SK-N-SH (cell line): ENCODE measurements around the gene MLKL. TPM values are rescaled to one million over a fixed set of nuclear protein-coding genes. Genes with fewer than 3 reads are reported as not detected.

Source experiments
- CTCF ChIA-PET: fragments of 300-600, 350-600 bp; formaldehyde crosslinking; extraction: SDS; loops from one replicate; lab custom pipeline; 2021; lab: Yijun Ruan, JAX
- POLR2A ChIA-PET: fragments of 350-600 bp; sonication (Branson Sonifier 250); formaldehyde crosslinking; extraction: SDS; loops from one replicate; lab custom pipeline; 2020; ENCODE audit warnings: antibody characterized with exemption, inconsistent platforms; lab: Yijun Ruan, JAX
- DNase-seq: peaks from one replicate; pipeline ENCODE4 v3.0.0; 2012
- H2AFZ ChIP-seq: fragments of 200-600 bp; sonication (generic); 2 replicates; pipeline ENCODE4 v1.8.1; 2016; ENCODE audit warnings: antibody characterized with exemption, mild to moderate bottlenecking, low read depth
- H3F3A ChIP-seq: fragments of 200-600 bp; sonication (generic); replicated peaks from 2 replicates; pipeline ENCODE3; 2016; ENCODE audit warnings: antibody characterized with exemption, mild to moderate bottlenecking; ENCODE audit not compliant: insufficient read depth
- H3K27ac ChIP-seq, 2 experiments: fragments of 200-500 bp in 1 of 2; fragments of 200-600 bp in 1 of 2; sonication (Bioruptor generic) in 1 of 2; sonication (generic), shearing (Covaris generic) in 1 of 2; 2 replicates each; pipeline versions ENCODE4 v1.5.1 to v1.6.1; 2014 to 2016; ENCODE audit warnings: low read depth in 2 of 2, inconsistent platforms in 1 of 2, low read length in 1 of 2, mild to moderate bottlenecking in 1 of 2, mixed read lengths in 1 of 2
- H3K27me3 ChIP-seq: fragments of 200-600 bp; sonication (generic), shearing (Covaris generic); 2 replicates; pipeline ENCODE4 v1.6.1; 2016; ENCODE audit warnings: mixed run types; ENCODE audit not compliant: insufficient read depth
- H3K36me3 ChIP-seq, 2 experiments: fragments of 200-500 bp in 1 of 2; fragments of 200-600 bp in 1 of 2; sonication (Bioruptor generic) in 1 of 2; sonication (generic) in 1 of 2; replicated peaks in 1 of 2; 2 replicates each; pipeline versions ENCODE3 to v1.5.1; 2014 to 2016; ENCODE audit warnings: low read length in 1 of 2, mild to moderate bottlenecking in 1 of 2; ENCODE audit not compliant: insufficient read depth in 2 of 2, control insufficient read depth in 1 of 2
- H3K4me1 ChIP-seq, 2 experiments: fragments of 200-500 bp in 1 of 2; fragments of 200-600 bp in 1 of 2; sonication (Bioruptor generic) in 1 of 2; sonication (generic), shearing (Covaris generic) in 1 of 2; 2 replicates each; pipeline versions ENCODE4 v1.5.1 to v1.6.1; 2014 to 2016; ENCODE audit warnings: low read depth in 1 of 2, low read length in 1 of 2, mixed run types in 1 of 2; ENCODE audit not compliant: insufficient read depth in 2 of 2, control insufficient read depth in 1 of 2
- H3K4me2 ChIP-seq: fragments of 200-600 bp; sonication (generic), shearing (Covaris generic); 2 replicates; pipeline ENCODE4 v1.6.1; 2017; ENCODE audit warnings: mixed run types
- H3K4me3 ChIP-seq, 2 experiments: fragments of 200-500 bp in 1 of 2; fragments of 200-600 bp in 1 of 2; sonication (Bioruptor generic) in 1 of 2; sonication (generic), shearing (Covaris generic) in 1 of 2; 2 replicates each; pipeline versions ENCODE4 v1.5.1 to v1.8.1; 2014 to 2016; ENCODE audit warnings: low read depth in 2 of 2, inconsistent platforms in 1 of 2, low read length in 1 of 2, mild to moderate bottlenecking in 1 of 2, mixed read lengths in 1 of 2, moderate library complexity in 1 of 2
- H3K79me2 ChIP-seq: fragments of 200-600 bp; sonication (generic); 2 replicates; pipeline ENCODE4 v1.8.1; 2017; ENCODE audit warnings: mild to moderate bottlenecking; ENCODE audit not compliant: insufficient read depth
- H3K9ac ChIP-seq: fragments of 200-600 bp; sonication (generic); 2 replicates; pipeline ENCODE4 v1.6.1; 2017; ENCODE audit warnings: mixed run types
- H3K9me2 ChIP-seq: fragments of 200-600 bp; sonication (generic); 2 replicates; pipeline ENCODE4 v1.6.1; 2017; ENCODE audit warnings: mixed run types
- H3K9me3 ChIP-seq: fragments of 200-600 bp; sonication (generic); 2 replicates; pipeline ENCODE4 v1.6.1; 2017; ENCODE audit warnings: mixed run types, mild to moderate bottlenecking, moderate library complexity
- H4K20me1 ChIP-seq: fragments of 200-600 bp; sonication (generic); 2 replicates; pipeline ENCODE4 v1.6.1; 2017; ENCODE audit warnings: mild to moderate bottlenecking, mixed run types; ENCODE audit not compliant: insufficient read depth
- ELF1 ChIP-seq: IDR thresholded peaks from 2 replicates; pipeline ENCODE4 v1.4.0; 2012
- EP300 ChIP-seq, 2 experiments: IDR thresholded peaks; 2 replicates each; pipeline versions ENCODE4 v1.4.0 to v1.6.1; 2012; ENCODE audit warnings: borderline replicate concordance in 1 of 2, low read depth in 1 of 2, low read length in 1 of 2
- EZH2phosphoT487 ChIP-seq: fragments of 200-600 bp; sonication (generic); IDR thresholded peaks from 2 replicates; pipeline ENCODE4 v1.6.1; 2017; ENCODE audit warnings: low read depth, mixed run types, mild to moderate bottlenecking, antibody characterized with exemption, moderate library complexity, borderline replicate concordance
- FOXM1 ChIP-seq: IDR thresholded peaks from 2 replicates; pipeline ENCODE4 v1.4.0; 2012; ENCODE audit warnings: low read depth, mild to moderate bottlenecking
- GABPA ChIP-seq: IDR thresholded peaks from 2 replicates; pipeline ENCODE4 v1.4.0; 2012; ENCODE audit warnings: low read depth, mild to moderate bottlenecking
- MXI1 ChIP-seq: IDR thresholded peaks from 2 replicates; pipeline ENCODE4 v1.6.1; 2012; ENCODE audit warnings: mild to moderate bottlenecking, low read depth, low read length, improper control_type of control experiment
- RAD21 ChIP-seq: IDR thresholded peaks from 2 replicates; pipeline ENCODE4 v1.6.1; 2012; ENCODE audit warnings: mild to moderate bottlenecking, low read length
- REST ChIP-seq: IDR thresholded peaks from 2 replicates; pipeline ENCODE4 v1.6.1; 2012; ENCODE audit warnings: mild to moderate bottlenecking, low read depth, low read length, moderate library complexity
- RFX5 ChIP-seq: IDR thresholded peaks from 2 replicates; pipeline ENCODE4 v1.6.1; 2012; ENCODE audit warnings: mild to moderate bottlenecking, improper control_type of control experiment, low read length
- SIN3A ChIP-seq: IDR thresholded peaks from 2 replicates; pipeline ENCODE4 v1.6.1; 2012; ENCODE audit warnings: low read depth, mild to moderate bottlenecking, low read length, moderate library complexity, borderline replicate concordance
- TEAD4 ChIP-seq: IDR thresholded peaks from 2 replicates; pipeline ENCODE4 v1.4.0; 2012; ENCODE audit warnings: mild to moderate bottlenecking, borderline replicate concordance; ENCODE audit not compliant: insufficient read depth
- USF1 ChIP-seq: IDR thresholded peaks from 2 replicates; pipeline ENCODE4 v1.4.0; 2012; ENCODE audit warnings: low read depth, borderline replicate concordance
- WGBS: methylation state at CpG from one replicate; pipeline ENCODE4 v1.1.6; 2017; ENCODE audit warnings: low lambda C conversion rate; 5-methylcytosine and 5-hydroxymethylcytosine counted together
- polyA plus RNA-seq, 3 experiments: library from polyadenylated mRNA; depleted of rRNA; stranded (reverse); fragments of >200 nt; gene quantifications; 2 replicates each; pipeline ENCODE4 v1.2.3, GENCODE V29; 2012

MLKL gene
- polyA plus RNA-seq, 1 of the 3 experiments (the other 2 are of a cell fraction), result 3.6 TPM

DNA sequence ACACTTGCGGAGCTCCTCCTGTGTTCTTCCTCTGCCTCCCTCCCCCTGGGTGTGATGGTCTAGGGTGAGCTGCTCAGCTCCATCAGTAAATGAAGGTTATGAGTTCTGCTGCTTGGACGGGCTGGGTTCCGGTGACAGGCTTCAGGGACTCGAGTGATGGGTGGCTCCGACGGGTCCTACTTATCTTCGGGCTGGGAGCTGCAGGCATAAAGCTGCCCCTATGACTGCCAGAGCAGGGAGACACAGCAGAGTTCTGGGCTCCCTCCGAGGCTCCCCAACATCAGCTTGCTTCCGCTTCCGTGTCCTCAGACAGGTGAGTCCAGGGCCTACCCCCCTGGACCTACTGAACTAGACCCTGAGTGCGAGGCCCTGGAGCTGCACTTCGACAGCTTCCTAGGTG, 11.3 kb upstream of the MLKL start:
- WGBS, result 69% methylated on average over 8 of the region's 12 CpGs
- TF ChIP-seq EP300 (IDR thresholded peaks at IDR 0.05; ENCODE audit: borderline replicate concordance in 1 of 2, low read depth in 1 of 2, low read length in 1 of 2) (no peak), GABPA (no peak), REST (no peak), TEAD4 (no peak), FOXM1 (no peak)
- Histone ChIP-seq H3K79me2 (no peaks in the 10 kb centered on the region), H3K27me3 (no peaks in the 10 kb centered on the region), H3F3A (no peaks in the 10 kb centered on the region), H3K9me2 (no peaks in the 10 kb centered on the region), H3K9ac (no peak overlapping the region), H3K9me3 (no peaks in the 10 kb centered on the region), H3K27ac (no peak overlapping the region), H3K4me1 (no peaks in the 10 kb centered on the region), H3K4me2 (no peak overlapping the region), H3K36me3 (no peaks in the 10 kb centered on the region), H4K20me1 (no peaks in the 10 kb centered on the region), H2AFZ (no peak overlapping the region), H3K4me3 (no peak overlapping the region)
- CTCF ChIA-PET, result interaction anchor here (1.0 to 12.3 kb wide), 8 partner anchors 12 to 152 kb away, joined by 4 to 192 read pairs (median 8); partner anchors contain the start of genes FA2H and MLKL
- DNase-seq, result no peak
- POLR2A ChIA-PET, result interaction anchor here (0.8 kb wide), 1 partner anchor 15 kb away, joined by 3 read pairs; no protein-coding TSS in a partner anchor

DNA sequence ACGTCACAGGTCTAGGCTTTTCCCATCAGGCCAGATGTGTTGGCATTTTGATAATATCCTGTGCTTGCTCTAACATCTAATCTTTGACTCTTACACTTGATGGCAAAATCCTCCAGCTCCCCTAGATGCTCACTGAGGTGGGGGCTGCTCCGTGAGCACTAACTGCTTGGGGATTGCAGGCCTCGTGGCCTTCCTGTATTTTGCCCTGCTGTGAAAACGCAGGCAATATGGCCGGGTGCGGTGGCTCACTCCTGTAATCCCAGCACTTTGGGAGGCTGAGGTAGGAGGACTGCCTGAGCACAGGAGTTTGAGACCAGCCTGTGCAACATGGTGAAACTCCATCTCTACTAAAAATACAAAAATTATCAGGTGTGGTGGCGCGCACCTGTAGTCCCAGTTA, 9.7 kb upstream of the MLKL start:
- TF ChIP-seq RFX5, result no peak
- no peak for TF ChIP-seq EP300 (IDR thresholded peaks at IDR 0.05; ENCODE audit: borderline replicate concordance in 1 of 2, low read depth in 1 of 2, low read length in 1 of 2)
- TF ChIP-seq USF1, result no peak
- TF ChIP-seq RAD21, result no peak
- no peak for TF ChIP-seq EZH2phosphoT487
- TF ChIP-seq MXI1, result no peak
- TF ChIP-seq FOXM1, result no peak
- TF ChIP-seq SIN3A, result no peak
- TF ChIP-seq ELF1, result no peak
- H4K20me1 ChIP-seq, result no peaks in the 10 kb centered on the region
- no peaks in the 10 kb centered on the region for H3K36me3 ChIP-seq
- H2AFZ ChIP-seq, result no peak overlapping the region
- no peak overlapping the region for H3K27ac ChIP-seq
- H3K4me3 ChIP-seq, result no peak overlapping the region
- ChIA-PET CTCF (interaction anchor here (0.8 to 12.3 kb wide), 16 partner anchors 10 to 401 kb away, joined by 3 to 192 read pairs (median 5); partner anchors contain the start of genes FA2H and MLKL), POLR2A (no interaction called here)
- no peaks in the 10 kb centered on the region for H3K9me3 ChIP-seq
- H3K27me3 ChIP-seq, result no peaks in the 10 kb centered on the region
- WGBS, result 87% methylated on average over 8 of the region's 8 CpGs
- H3F3A ChIP-seq, result no peaks in the 10 kb centered on the region
- H3K9ac ChIP-seq, result no peak overlapping the region
- no peaks in the 10 kb centered on the region for H3K4me1 ChIP-seq
- no peak overlapping the region for H3K4me2 ChIP-seq
- no peaks in the 10 kb centered on the region for H3K9me2 ChIP-seq
- DNase-seq, result no peak
- H3K79me2 ChIP-seq, result no peaks in the 10 kb centered on the region
